Testis (tissue), 2 donors: Measurements from ENCODE around the gene LAD1.

Experiments used
- CTCF ChIP-seq, 3 experiments: fragments of 450-650 bp in 2 of 3; fragments of 200-600 bp in 1 of 3; sonication (generic) in 1 of 3; IDR thresholded peaks; one replicate each; pipeline ENCODE4 v1.5.1; 2016 to 2019; ENCODE audit warnings: antibody characterized with exemption in 3 of 3, mild to moderate bottlenecking in 2 of 3, moderate library complexity in 1 of 3
- POLR2A ChIP-seq: fragments of 450-650 bp; IDR thresholded peaks from one replicate; pipeline ENCODE4 v1.6.1; 2017; ENCODE audit warnings: antibody characterized with exemption, mild to moderate bottlenecking, moderate library complexity

GRCh38 chr1:201391225-201391624 is 7.9 kb downstream of the LAD1 start:
- no peak for TF ChIP-seq CTCF (IDR thresholded peaks at IDR 0.05)
- no peak for TF ChIP-seq POLR2A
